A549 (cell line): ENCODE measurements around the gene SYMPK. TPM values are rescaled to one million over a fixed set of nuclear protein-coding genes. Genes with fewer than 3 reads are reported as not detected.

Experiments used
- ATAC-seq, 2 experiments: fragments of 200-7000 bp in 1 of 2; fragments of >200 bp in 1 of 2; cut with Nextera tagmentation in 1 of 2; cut with Tn5 transposase in 1 of 2; 3 replicates each; pipeline versions ENCODE4 v1.8.0 to v1.9.1; 2018 to 2020; ENCODE audit warnings: mild to moderate bottlenecking in 1 of 2, moderate library complexity in 1 of 2
- CTCF ChIA-PET: fragments of 300-600 bp; sonication (Branson Sonifier 250); formaldehyde crosslinking; extraction: SDS; loops from one replicate; lab custom pipeline; 2021; ENCODE audit warnings: antibody characterized with exemption, inconsistent platforms; lab: Yijun Ruan, JAX
- POLR2A ChIA-PET: fragments of 350-600 bp; formaldehyde crosslinking; extraction: SDS; loops from one replicate; lab custom pipeline; 2021; ENCODE audit warnings: antibody characterized with exemption, inconsistent platforms; lab: Yijun Ruan, JAX
- DNase-seq, 2 experiments: peaks; one replicate each; pipeline versions ENCODE4 v3.0.0 to v3.0.0-alpha.2; 2011 to 2016; ENCODE audit warnings: low read depth in 1 of 2, low spot score in 1 of 2
- FAIRE-seq: peaks from 2 replicates; lab custom pipeline; 2011; peaks lifted over from hg19 to GRCh38; lab: Jason Lieb, UNC
- H3K27ac ChIP-seq, 2 experiments: fragments of >200 bp; sonication (Bioruptor Twin); formaldehyde crosslinking; 3 replicates each; pipeline ENCODE4 v1.5.1; 2016 to 2017
- H3K4me1 ChIP-seq: fragments of >200 bp; sonication (Bioruptor Twin); formaldehyde crosslinking; 3 replicates; pipeline ENCODE4 v1.6.1; 2016
- H3K4me2 ChIP-seq: fragments of >200 bp; sonication (Bioruptor Twin); formaldehyde crosslinking; 3 replicates; pipeline ENCODE4 v1.6.1; 2016
- H3K4me3 ChIP-seq: fragments of >200 bp; sonication (Bioruptor Twin); formaldehyde crosslinking; 3 replicates; pipeline ENCODE4 v1.5.1; 2016
- H3K9me3 ChIP-seq: fragments of >200 bp; sonication (Bioruptor Twin); formaldehyde crosslinking; 3 replicates; pipeline ENCODE4 v1.6.1; 2016
- CBX2 ChIP-seq: fragments of 200-600 bp; sonication (generic); IDR thresholded peaks from 2 replicates; pipeline ENCODE4 v1.6.1; 2016; ENCODE audit warnings: low read depth, mild to moderate bottlenecking, borderline replicate concordance
- CHD2 ChIP-seq: fragments of 150-350 bp; IDR thresholded peaks from 2 replicates; pipeline ENCODE4 v1.6.1; 2014; ENCODE audit warnings: low read length; ENCODE audit not compliant: partially characterized antibody
- EHF ChIP-seq: fragments of 250-450 bp; sonication (Bioruptor Pico); IDR thresholded peaks from 2 replicates; pipeline ENCODE4 v1.5.0; 2020; ENCODE audit warnings: mild to moderate bottlenecking
- FOSL2 ChIP-seq, 2 experiments: fragments of 450-650 bp in 1 of 2; fragments of >200 bp in 1 of 2; sonication (Bioruptor Twin) in 1 of 2; formaldehyde crosslinking; IDR thresholded peaks; 2 replicates each; pipeline versions ENCODE4 v1.5.0 to v1.6.1; 2016 to 2020; ENCODE audit warnings: mild to moderate bottlenecking in 1 of 2, moderate library complexity in 1 of 2
- FOXS1 ChIP-seq: fragments of 250-450 bp; sonication (Bioruptor Pico); IDR thresholded peaks from 2 replicates; pipeline ENCODE4 v1.5.0; 2020; ENCODE audit warnings: mild to moderate bottlenecking, moderate library complexity
- HDAC2 ChIP-seq: fragments of 200-600 bp; sonication (generic); IDR thresholded peaks from 2 replicates; pipeline ENCODE4 v1.6.1; 2016
- HEYL ChIP-seq: fragments of 250-450 bp; sonication (Bioruptor Pico); IDR thresholded peaks from 2 replicates; pipeline ENCODE4 v1.8.0; 2021; ENCODE audit warnings: mild to moderate bottlenecking, moderate library complexity
- HOXA7 ChIP-seq: fragments of 250-450 bp; sonication (Bioruptor Pico); IDR thresholded peaks from 2 replicates; pipeline ENCODE4 v1.5.0; 2020; ENCODE audit warnings: mild to moderate bottlenecking, moderate library complexity
- HOXB13 ChIP-seq: fragments of 250-450 bp; sonication (Bioruptor Pico); IDR thresholded peaks from 2 replicates; pipeline ENCODE4 v1.5.0; 2020; ENCODE audit warnings: low read depth, mild to moderate bottlenecking, moderate library complexity
- MAZ ChIP-seq: fragments of 150-350 bp; IDR thresholded peaks from 2 replicates; pipeline ENCODE4 v1.6.1; 2014; ENCODE audit warnings: antibody characterized with exemption, low read depth, low read length, borderline replicate concordance
- NFE2L2 ChIP-seq: fragments of 150-350 bp; conservative IDR thresholded peaks from 2 replicates; pipeline ENCODE4 v1.6.1; 2014; ENCODE audit warnings: low read length
- NPAS2 ChIP-seq: fragments of 250-450 bp; sonication (Bioruptor Pico); IDR thresholded peaks from 2 replicates; pipeline ENCODE4 v1.8.0; 2022; ENCODE audit warnings: mild to moderate bottlenecking, moderate library complexity, borderline replicate concordance
- PHF8 ChIP-seq: fragments of 200-600 bp; sonication (generic); IDR thresholded peaks from 2 replicates; pipeline ENCODE4 v1.6.1; 2016; ENCODE audit warnings: low read depth, mild to moderate bottlenecking, antibody characterized with exemption, moderate library complexity, borderline replicate concordance
- POLR2A ChIP-seq: IDR thresholded peaks from 2 replicates; pipeline ENCODE4 v1.6.1; 2012; ENCODE audit warnings: mild to moderate bottlenecking, low read length
- RARB ChIP-seq: fragments of 250-450 bp; sonication (Bioruptor Pico); IDR thresholded peaks from 2 replicates; pipeline ENCODE4 v1.8.0; 2021; ENCODE audit warnings: mild to moderate bottlenecking, moderate library complexity
- RNF2 ChIP-seq: fragments of 200-600 bp; sonication (generic); IDR thresholded peaks from 2 replicates; pipeline ENCODE4 v1.6.1; 2016; ENCODE audit warnings: low read depth, mild to moderate bottlenecking, antibody characterized with exemption, moderate library complexity, borderline replicate concordance
- SMC3 ChIP-seq: fragments of >200 bp; sonication (Bioruptor Twin); formaldehyde crosslinking; IDR thresholded peaks from 3 replicates; pipeline ENCODE4 v1.6.1; 2018; ENCODE audit warnings: inconsistent platforms
- TP53 ChIP-seq: fragments of 250-450 bp; sonication (Bioruptor Pico); IDR thresholded peaks from 2 replicates; pipeline ENCODE4 v1.5.0; 2021; ENCODE audit warnings: mild to moderate bottlenecking, moderate library complexity
- ZFP36 ChIP-seq: fragments of 450-650 bp; IDR thresholded peaks from 2 replicates; pipeline ENCODE4 v1.6.1; 2014; ENCODE audit warnings: borderline replicate concordance; ENCODE audit not compliant: partially characterized antibody
- WGBS: methylation state at CpG from one replicate; pipeline ENCODE4 v1.1.6; 2017; ENCODE audit errors: missing lambda C conversion rate; 5-methylcytosine and 5-hydroxymethylcytosine counted together
- polyA plus RNA-seq, 4 experiments: library from polyadenylated mRNA; depleted of rRNA in 3 of 4; stranded (reverse); fragments of >200 nt; fragmentation: RNase III in 1 of 4; extraction: RNeasy Plus Mini Kit Qiagen cat#74134 plus additional on column Dnase treatment in 1 of 4; gene quantifications; 2 replicates in 3 of 4; 3 replicates in 1 of 4; pipeline ENCODE4 v1.2.3, GENCODE V29; 2011 to 2017
- TF ChIP-seq, protein P1 (sequence below): fragments of 250-450 bp; sonication (Bioruptor Pico); IDR thresholded peaks from 2 replicates; pipeline ENCODE4 v1.5.0; 2020; ENCODE audit warnings: low read depth, mild to moderate bottlenecking, moderate library complexity
- TF ChIP-seq, protein P2 (sequence below): IDR thresholded peaks from 2 replicates; pipeline ENCODE4 v1.6.1; 2012
- TF ChIP-seq, protein P3 (sequence below): IDR thresholded peaks from 2 replicates; pipeline ENCODE4 v1.6.1; 2012
- TF ChIP-seq, protein P4 (sequence below): fragments of 200-600 bp; sonication (generic); IDR thresholded peaks from 2 replicates; pipeline ENCODE4 v1.6.1; 2016; ENCODE audit warnings: antibody characterized with exemption, mild to moderate bottlenecking, moderate library complexity
- TF ChIP-seq, protein P5 (sequence below): fragments of >200 bp; sonication (Bioruptor Twin); formaldehyde crosslinking; IDR thresholded peaks from 2 replicates; pipeline ENCODE4 v1.6.1; 2016
- TF ChIP-seq, protein P6 (sequence below): fragments of 450-650 bp; IDR thresholded peaks from 2 replicates; pipeline ENCODE4 v1.6.1; 2014; ENCODE audit warnings: antibody characterized with exemption
- TF ChIP-seq, protein P7 (sequence below): IDR thresholded peaks from 2 replicates; pipeline ENCODE4 v1.6.1; 2012; ENCODE audit warnings: low read depth, borderline replicate concordance
- TF ChIP-seq, protein P8 (sequence below): fragments of >200 bp; sonication (Bioruptor Twin); formaldehyde crosslinking; IDR thresholded peaks from 3 replicates; pipeline ENCODE4 v1.5.1; 2016

SYMPK gene
- polyA plus RNA-seq, 2 of the 4 experiments (the other 2 are of a cell fraction): 61.9 to 105 TPM

DNA sequence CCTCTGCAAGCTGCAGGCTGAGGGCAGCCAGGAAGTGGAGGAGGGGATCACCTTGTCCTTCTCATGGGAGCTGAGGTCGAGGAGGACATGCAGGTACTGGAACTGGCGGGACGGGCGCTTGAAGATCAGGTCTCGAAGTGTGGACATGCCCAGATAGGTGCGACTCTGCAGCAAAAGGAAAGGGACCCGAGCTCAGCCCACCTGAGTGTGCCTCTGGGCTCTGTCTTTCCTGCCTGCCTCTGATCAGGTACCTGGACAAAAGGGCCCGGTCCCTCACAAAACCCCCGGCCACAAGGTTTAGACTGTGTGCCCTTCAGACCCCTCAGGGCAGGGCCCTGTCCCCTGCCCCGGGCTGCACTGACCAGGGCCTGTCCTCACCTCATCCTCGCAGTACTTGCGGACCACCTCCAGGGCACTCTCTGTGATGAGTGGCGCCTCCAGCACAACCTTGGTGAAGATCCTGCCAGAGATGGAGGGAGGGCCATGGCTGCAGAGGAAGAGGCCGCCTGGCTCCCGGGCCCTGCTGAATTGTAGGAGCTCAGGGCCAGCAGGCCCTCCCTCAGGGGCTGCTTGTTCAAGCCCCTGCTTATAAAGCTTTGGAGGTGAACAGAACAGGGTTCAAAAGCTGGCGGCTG is 35.4 kb downstream of the SYMPK start:
- 91% methylated on average over 16 of the region's 16 CpGs for WGBS
- Histone ChIP-seq H3K9me3 (no peaks in the 10 kb centered on the region), H3K4me2 (no peak overlapping the region), H3K4me1 (no peaks in the 10 kb centered on the region), H3K27ac (no peak overlapping the region), H3K4me3 (no peak overlapping the region)
- FAIRE-seq: no peak
- CTCF ChIA-PET: interaction anchor here (1.2 to 62.0 kb wide), 3 partner anchors 9 to 55 kb away, joined by 4 to 2204 read pairs (median 38); partner anchors contain the start of genes DMPK, DMWD, RSPH6A and SIX5
- ATAC-seq: peak; percentile 5 to 45; a peak in 3 of 6 replicates
- DNase-seq: no peak
- TF ChIP-seq, protein P1, sequence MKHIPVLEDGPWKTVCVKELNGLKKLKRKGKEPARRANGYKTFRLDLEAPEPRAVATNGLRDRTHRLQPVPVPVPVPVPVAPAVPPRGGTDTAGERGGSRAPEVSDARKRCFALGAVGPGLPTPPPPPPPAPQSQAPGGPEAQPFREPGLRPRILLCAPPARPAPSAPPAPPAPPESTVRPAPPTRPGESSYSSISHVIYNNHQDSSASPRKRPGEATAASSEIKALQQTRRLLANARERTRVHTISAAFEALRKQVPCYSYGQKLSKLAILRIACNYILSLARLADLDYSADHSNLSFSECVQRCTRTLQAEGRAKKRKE: no peak
- TF ChIP-seq MAZ (no peak), HOXA7 (CRISPR knock-in tag) (no peak), EHF (CRISPR knock-in tag) (no peak), RNF2 (no peak), NPAS2 (CRISPR knock-in tag) (no peak), RARB (CRISPR knock-in tag) (no peak), HDAC2 (no peak), HEYL (no peak), NFE2L2 (no peak), POLR2A (no peak), FOXS1 (no peak), HOXB13 (CRISPR knock-in tag) (no peak), CBX2 (no peak), SMC3 (no peak), TP53 (CRISPR knock-in tag) (no peak), CHD2 (no peak)
- TF ChIP-seq, protein P2, sequence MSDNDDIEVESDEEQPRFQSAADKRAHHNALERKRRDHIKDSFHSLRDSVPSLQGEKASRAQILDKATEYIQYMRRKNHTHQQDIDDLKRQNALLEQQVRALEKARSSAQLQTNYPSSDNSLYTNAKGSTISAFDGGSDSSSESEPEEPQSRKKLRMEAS: no peak
- TF ChIP-seq, protein P3, sequence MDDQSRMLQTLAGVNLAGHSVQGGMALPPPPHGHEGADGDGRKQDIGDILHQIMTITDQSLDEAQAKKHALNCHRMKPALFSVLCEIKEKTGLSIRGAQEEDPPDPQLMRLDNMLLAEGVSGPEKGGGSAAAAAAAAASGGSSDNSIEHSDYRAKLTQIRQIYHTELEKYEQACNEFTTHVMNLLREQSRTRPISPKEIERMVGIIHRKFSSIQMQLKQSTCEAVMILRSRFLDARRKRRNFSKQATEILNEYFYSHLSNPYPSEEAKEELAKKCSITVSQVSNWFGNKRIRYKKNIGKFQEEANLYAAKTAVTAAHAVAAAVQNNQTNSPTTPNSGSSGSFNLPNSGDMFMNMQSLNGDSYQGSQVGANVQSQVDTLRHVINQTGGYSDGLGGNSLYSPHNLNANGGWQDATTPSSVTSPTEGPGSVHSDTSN: no peak
- POLR2A ChIA-PET: interaction anchor here (1.2 to 1.5 kb wide), 2 partner anchors 10 to 35 kb away, joined by 3 to 5 read pairs; partner anchors contain the start of gene SYMPK

DNA sequence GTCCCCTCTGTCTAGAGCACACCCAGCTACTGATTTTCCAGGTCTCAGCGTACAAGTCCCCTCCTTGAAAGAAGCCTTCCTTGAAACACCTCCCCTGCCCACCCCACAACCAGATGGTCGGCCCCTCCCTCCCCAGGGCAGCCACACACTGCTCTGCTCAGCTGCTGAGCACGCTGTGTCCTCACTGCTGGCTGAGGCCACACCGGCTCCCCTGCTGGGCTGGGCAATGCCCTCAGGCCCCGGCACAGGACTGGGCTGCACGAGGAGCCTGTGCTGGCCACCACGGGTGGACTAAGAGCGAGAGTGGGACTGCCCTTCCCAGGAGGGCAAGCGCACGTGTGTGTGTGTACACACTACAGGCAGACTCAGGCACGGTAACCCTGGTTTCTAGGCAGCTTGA is 36.0 kb downstream of the SYMPK start:
- ChIA-PET CTCF (interaction anchor here (1.2 to 62.0 kb wide), 4 partner anchors 10 to 56 kb away, joined by 3 to 2204 read pairs (median 21); partner anchors contain the start of genes DMPK, DMWD, RSPH6A and SIX5), POLR2A (interaction anchor here (1.5 kb wide), 1 partner anchor 9 kb away, joined by 3 read pairs; no protein-coding TSS in a partner anchor)
- WGBS: 82% methylated on average over 8 of the region's 11 CpGs
- Histone ChIP-seq H3K4me1 (no peaks in the 10 kb centered on the region), H3K9me3 (no peaks in the 10 kb centered on the region), H3K27ac (no peak overlapping the region), H3K4me3 (no peak overlapping the region), H3K4me2 (no peak overlapping the region)
- no peak for FAIRE-seq
- DNase-seq: no peak
- ATAC-seq: peak in 1 of 2 experiments; percentile 17; a peak in 3 of 6 replicates
- TF ChIP-seq PHF8: no peak
- TF ChIP-seq, protein P4, sequence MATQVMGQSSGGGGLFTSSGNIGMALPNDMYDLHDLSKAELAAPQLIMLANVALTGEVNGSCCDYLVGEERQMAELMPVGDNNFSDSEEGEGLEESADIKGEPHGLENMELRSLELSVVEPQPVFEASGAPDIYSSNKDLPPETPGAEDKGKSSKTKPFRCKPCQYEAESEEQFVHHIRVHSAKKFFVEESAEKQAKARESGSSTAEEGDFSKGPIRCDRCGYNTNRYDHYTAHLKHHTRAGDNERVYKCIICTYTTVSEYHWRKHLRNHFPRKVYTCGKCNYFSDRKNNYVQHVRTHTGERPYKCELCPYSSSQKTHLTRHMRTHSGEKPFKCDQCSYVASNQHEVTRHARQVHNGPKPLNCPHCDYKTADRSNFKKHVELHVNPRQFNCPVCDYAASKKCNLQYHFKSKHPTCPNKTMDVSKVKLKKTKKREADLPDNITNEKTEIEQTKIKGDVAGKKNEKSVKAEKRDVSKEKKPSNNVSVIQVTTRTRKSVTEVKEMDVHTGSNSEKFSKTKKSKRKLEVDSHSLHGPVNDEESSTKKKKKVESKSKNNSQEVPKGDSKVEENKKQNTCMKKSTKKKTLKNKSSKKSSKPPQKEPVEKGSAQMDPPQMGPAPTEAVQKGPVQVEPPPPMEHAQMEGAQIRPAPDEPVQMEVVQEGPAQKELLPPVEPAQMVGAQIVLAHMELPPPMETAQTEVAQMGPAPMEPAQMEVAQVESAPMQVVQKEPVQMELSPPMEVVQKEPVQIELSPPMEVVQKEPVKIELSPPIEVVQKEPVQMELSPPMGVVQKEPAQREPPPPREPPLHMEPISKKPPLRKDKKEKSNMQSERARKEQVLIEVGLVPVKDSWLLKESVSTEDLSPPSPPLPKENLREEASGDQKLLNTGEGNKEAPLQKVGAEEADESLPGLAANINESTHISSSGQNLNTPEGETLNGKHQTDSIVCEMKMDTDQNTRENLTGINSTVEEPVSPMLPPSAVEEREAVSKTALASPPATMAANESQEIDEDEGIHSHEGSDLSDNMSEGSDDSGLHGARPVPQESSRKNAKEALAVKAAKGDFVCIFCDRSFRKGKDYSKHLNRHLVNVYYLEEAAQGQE: no peak
- TF ChIP-seq, protein P5, sequence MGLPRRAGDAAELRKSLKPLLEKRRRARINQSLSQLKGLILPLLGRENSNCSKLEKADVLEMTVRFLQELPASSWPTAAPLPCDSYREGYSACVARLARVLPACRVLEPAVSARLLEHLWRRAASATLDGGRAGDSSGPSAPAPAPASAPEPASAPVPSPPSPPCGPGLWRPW: no peak
- TF ChIP-seq CBX2: no peak
- TF ChIP-seq, protein P6, sequence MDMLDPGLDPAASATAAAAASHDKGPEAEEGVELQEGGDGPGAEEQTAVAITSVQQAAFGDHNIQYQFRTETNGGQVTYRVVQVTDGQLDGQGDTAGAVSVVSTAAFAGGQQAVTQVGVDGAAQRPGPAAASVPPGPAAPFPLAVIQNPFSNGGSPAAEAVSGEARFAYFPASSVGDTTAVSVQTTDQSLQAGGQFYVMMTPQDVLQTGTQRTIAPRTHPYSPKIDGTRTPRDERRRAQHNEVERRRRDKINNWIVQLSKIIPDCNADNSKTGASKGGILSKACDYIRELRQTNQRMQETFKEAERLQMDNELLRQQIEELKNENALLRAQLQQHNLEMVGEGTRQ: no peak
- TF ChIP-seq FOSL2 (IDR thresholded peaks at IDR 0.05): no peak
- no peak for TF ChIP-seq FOSL2 (CRISPR knock-in tag; IDR thresholded peaks at IDR 0.05)
- TF ChIP-seq, protein P7, sequence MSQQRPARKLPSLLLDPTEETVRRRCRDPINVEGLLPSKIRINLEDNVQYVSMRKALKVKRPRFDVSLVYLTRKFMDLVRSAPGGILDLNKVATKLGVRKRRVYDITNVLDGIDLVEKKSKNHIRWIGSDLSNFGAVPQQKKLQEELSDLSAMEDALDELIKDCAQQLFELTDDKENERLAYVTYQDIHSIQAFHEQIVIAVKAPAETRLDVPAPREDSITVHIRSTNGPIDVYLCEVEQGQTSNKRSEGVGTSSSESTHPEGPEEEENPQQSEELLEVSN: no peak
- no peak for TF ChIP-seq HDAC2
- TF ChIP-seq, protein P8, sequence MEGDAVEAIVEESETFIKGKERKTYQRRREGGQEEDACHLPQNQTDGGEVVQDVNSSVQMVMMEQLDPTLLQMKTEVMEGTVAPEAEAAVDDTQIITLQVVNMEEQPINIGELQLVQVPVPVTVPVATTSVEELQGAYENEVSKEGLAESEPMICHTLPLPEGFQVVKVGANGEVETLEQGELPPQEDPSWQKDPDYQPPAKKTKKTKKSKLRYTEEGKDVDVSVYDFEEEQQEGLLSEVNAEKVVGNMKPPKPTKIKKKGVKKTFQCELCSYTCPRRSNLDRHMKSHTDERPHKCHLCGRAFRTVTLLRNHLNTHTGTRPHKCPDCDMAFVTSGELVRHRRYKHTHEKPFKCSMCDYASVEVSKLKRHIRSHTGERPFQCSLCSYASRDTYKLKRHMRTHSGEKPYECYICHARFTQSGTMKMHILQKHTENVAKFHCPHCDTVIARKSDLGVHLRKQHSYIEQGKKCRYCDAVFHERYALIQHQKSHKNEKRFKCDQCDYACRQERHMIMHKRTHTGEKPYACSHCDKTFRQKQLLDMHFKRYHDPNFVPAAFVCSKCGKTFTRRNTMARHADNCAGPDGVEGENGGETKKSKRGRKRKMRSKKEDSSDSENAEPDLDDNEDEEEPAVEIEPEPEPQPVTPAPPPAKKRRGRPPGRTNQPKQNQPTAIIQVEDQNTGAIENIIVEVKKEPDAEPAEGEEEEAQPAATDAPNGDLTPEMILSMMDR: no peak
- TF ChIP-seq ZFP36: no peak
- TF ChIP-seq HOXA7 (CRISPR knock-in tag): no peak
